GM12878 (cell line): ENCODE results near the gene FBXO21. TPM values are rescaled to one million over a fixed set of nuclear protein-coding genes. Genes with fewer than 3 reads are reported as not detected.
A peak's percentile ranks its signal among the peaks of the same experiment; 100 is the strongest.

Experiments used
- ATAC-seq: fragments of 200-7000 bp; cut with Tn5 transposase; 3 replicates; pipeline ENCODE4 v1.9.1; 2020; ENCODE audit warnings: mild to moderate bottlenecking, moderate library complexity
- BruUV-seq: library from RNA; stranded (reverse); fragments of 400-500 nt; replicated peaks from 2 replicates; lab custom pipeline; 2021; lab: Mats Ljungman, UMichigan
- CTCF ChIA-PET: fragments of 300-600 bp; sonication (Branson Sonifier 250); formaldehyde crosslinking; extraction: SDS; loops from one replicate; lab custom pipeline; 2021; ENCODE audit warnings: inconsistent platforms; lab: Yijun Ruan, JAX
- POLR2A ChIA-PET: fragments of 350-600 bp; formaldehyde crosslinking; extraction: SDS; loops from one replicate; lab custom pipeline; 2021; ENCODE audit warnings: inconsistent platforms; lab: Charles Lee
- RAD21 ChIA-PET: fragments of 300-600 bp; sonication (Branson Sonifier 250); formaldehyde crosslinking; loops from one replicate; lab custom pipeline; 2023; ENCODE audit warnings: antibody characterized with exemption; ENCODE audit not compliant: unreplicated experiment; lab: Charles Lee
- SMC1A ChIA-PET: fragments of 300-600 bp; sonication (Branson Sonifier 250); formaldehyde crosslinking; loops from one replicate; lab custom pipeline; 2023; ENCODE audit not compliant: unreplicated experiment, uncharacterized antibody; lab: Charles Lee
- DNase-seq: peaks from one replicate; pipeline ENCODE4 v3.0.0-alpha.2; 2011; ENCODE audit warnings: low read depth, low spot score
- FAIRE-seq: peaks from 3 replicates; lab custom pipeline; 2011; peaks lifted over from hg19 to GRCh38; lab: Jason Lieb, UNC
- H2AFZ ChIP-seq: 2 replicates; pipeline ENCODE4 v1.6.0; 2011; ENCODE audit warnings: low read depth, low read length, control low read depth; ENCODE audit not compliant: control insufficient read depth
- H3K27ac ChIP-seq: 2 replicates; pipeline ENCODE4 v1.5.1; 2011; ENCODE audit warnings: control low read depth; ENCODE audit not compliant: control insufficient read depth, insufficient read depth
- H3K27me3 ChIP-seq, 2 experiments: replicated peaks in 1 of 2; 2 replicates each; pipeline versions ENCODE4 v1.6.0 to v1.6.1; 2011; ENCODE audit warnings: low read length in 1 of 2; ENCODE audit not compliant: control insufficient read depth in 2 of 2, insufficient read depth in 2 of 2
- H3K36me3 ChIP-seq, 2 experiments: 2 replicates each; pipeline ENCODE4 v1.5.1; 2011; ENCODE audit warnings: low read length in 1 of 2; ENCODE audit not compliant: control insufficient read depth in 2 of 2, insufficient read depth in 2 of 2
- H3K4me1 ChIP-seq: 2 replicates; pipeline ENCODE4 v1.6.1; 2011; ENCODE audit warnings: mild to moderate bottlenecking, low read length, moderate library complexity, mixed read lengths; ENCODE audit not compliant: control insufficient read depth, insufficient read depth
- H3K4me2 ChIP-seq: 2 replicates; pipeline ENCODE4 v1.6.0; 2011; ENCODE audit warnings: control low read depth; ENCODE audit not compliant: control insufficient read depth, insufficient read depth
- H3K4me3 ChIP-seq: fragments of 200-600 bp; sonication (generic); 2 replicates; pipeline ENCODE4 v1.5.1; 2016
- H3K79me2 ChIP-seq: 2 replicates; pipeline ENCODE4 v1.6.0; 2011; ENCODE audit warnings: low read length; ENCODE audit not compliant: control insufficient read depth, insufficient read depth
- H3K9ac ChIP-seq: 2 replicates; pipeline ENCODE4 v1.8.0; 2011; ENCODE audit warnings: low read length, control low read depth, mixed read lengths; ENCODE audit not compliant: control insufficient read depth, insufficient read depth
- H3K9me3 ChIP-seq: replicated peaks from 3 replicates; pipeline ENCODE4 v1.5.1; 2011; ENCODE audit warnings: mild to moderate bottlenecking, low read length; ENCODE audit not compliant: control insufficient read depth, insufficient read depth
- H4K20me1 ChIP-seq: 2 replicates; pipeline ENCODE4 v1.6.0; 2011; ENCODE audit not compliant: control insufficient read depth, insufficient read depth
- BCL11A ChIP-seq: IDR thresholded peaks from 2 replicates; pipeline ENCODE4 v1.6.1; 2011; ENCODE audit warnings: low read depth, low read length
- CREB1 ChIP-seq: IDR thresholded peaks from 2 replicates; pipeline ENCODE4 v1.6.1; 2012; ENCODE audit warnings: low read depth, mild to moderate bottlenecking, inconsistent platforms
- MEF2B ChIP-seq: fragments of 450-650 bp; IDR thresholded peaks from 2 replicates; pipeline ENCODE4 v1.6.1; 2018; ENCODE audit warnings: mild to moderate bottlenecking, moderate library complexity; ENCODE audit not compliant: partially characterized antibody, poor library complexity, severe bottlenecking
- POLR2A ChIP-seq: IDR thresholded peaks from 2 replicates; pipeline ENCODE4 v1.6.1; 2011; ENCODE audit warnings: low read depth, mild to moderate bottlenecking, low read length
- RAD21 ChIP-seq: IDR thresholded peaks from 2 replicates; pipeline ENCODE4 v1.6.1; 2011; ENCODE audit warnings: mild to moderate bottlenecking, low read depth, low read length, moderate library complexity; ENCODE audit not compliant: insufficient read depth
- TCF12 ChIP-seq: IDR thresholded peaks from 2 replicates; pipeline ENCODE4 v1.6.1; 2011; ENCODE audit warnings: low read depth, mild to moderate bottlenecking, low read length
- ZSCAN29 ChIP-seq: fragments of 450-650 bp; IDR thresholded peaks from 2 replicates; pipeline ENCODE4 v1.6.1; 2017; ENCODE audit warnings: mild to moderate bottlenecking, moderate library complexity
- WGBS: methylation state at CpG from one replicate; pipeline ENCODE4 v1.1.6; 2016; ENCODE audit warnings: low lambda C conversion rate; ENCODE audit not compliant: insufficient replicate concordance, insufficient coverage; ENCODE audit errors: missing lambda C conversion rate; 5-methylcytosine and 5-hydroxymethylcytosine counted together
- in situ Hi-C: fragments of 300-500 bp; cut with MboI; formaldehyde crosslinking; loops from 9 replicates; pipeline ENCODE4 v1.14.3; 2018; ENCODE audit warnings: mixed read lengths
- intact Hi-C: fragments of 100-400 bp; cut with micrococcal nuclease; formaldehyde crosslinking; loops from one replicate; pipeline ENCODE4 v1.14.2; 2022; ENCODE audit not compliant: unreplicated experiment
- polyA plus RNA-seq, 11 experiments: library from polyadenylated mRNA; depleted of rRNA in 4 of 11; unstranded in 6 of 11; stranded (reverse) in 5 of 11; fragments of >200 nt; fragmentation: Nextera tagmentation in 4 of 11; fragmentation: Illumina TruSeq in 1 of 11; extraction: Ambion mirVana in 4 of 11; extraction: Trizol in 1 of 11; gene quantifications; 1 replicate in 1 of 11; 2 replicates in 10 of 11; pipeline versions ENCODE4 v1.2.1 to v1.2.3, GENCODE V29; 2011 to 2016; ENCODE audit warnings: inconsistent platforms in 2 of 11, missing spikeins in 2 of 11, low read depth in 1 of 11
- total RNA-seq, 4 experiments: library from RNA; depleted of rRNA in 3 of 4; stranded (reverse); fragments of >200 nt in 3 of 4; fragmentation: Illumina TruSeq in 1 of 4; extraction: Trizol in 1 of 4; gene quantifications; 2 replicates each; pipeline versions ENCODE4 v1.2.1 to v1.2.3, GENCODE V29; 2013 to 2021
- TF ChIP-seq, protein P1 (sequence below), 3 experiments: IDR thresholded peaks in 2 of 3; conservative IDR thresholded peaks in 1 of 3; 2 replicates each; pipeline ENCODE4 v1.5.1; 2011; ENCODE audit warnings: low read depth in 3 of 3, low read length in 3 of 3, mild to moderate bottlenecking in 3 of 3, control low read depth in 2 of 3, moderate library complexity in 2 of 3, inconsistent platforms in 1 of 3, mixed read lengths in 1 of 3; ENCODE audit not compliant: control insufficient read depth in 2 of 3, insufficient read depth in 1 of 3; ENCODE audit errors: extremely low read depth in 1 of 3

FBXO21 gene
- total and polyA plus RNA-seq, 10 of the 15 experiments (the other 5 are each of a cell fraction or from before 2014, with no cell fraction given) = 5.5 to 32.6 (median 18.9) TPM

DNA sequence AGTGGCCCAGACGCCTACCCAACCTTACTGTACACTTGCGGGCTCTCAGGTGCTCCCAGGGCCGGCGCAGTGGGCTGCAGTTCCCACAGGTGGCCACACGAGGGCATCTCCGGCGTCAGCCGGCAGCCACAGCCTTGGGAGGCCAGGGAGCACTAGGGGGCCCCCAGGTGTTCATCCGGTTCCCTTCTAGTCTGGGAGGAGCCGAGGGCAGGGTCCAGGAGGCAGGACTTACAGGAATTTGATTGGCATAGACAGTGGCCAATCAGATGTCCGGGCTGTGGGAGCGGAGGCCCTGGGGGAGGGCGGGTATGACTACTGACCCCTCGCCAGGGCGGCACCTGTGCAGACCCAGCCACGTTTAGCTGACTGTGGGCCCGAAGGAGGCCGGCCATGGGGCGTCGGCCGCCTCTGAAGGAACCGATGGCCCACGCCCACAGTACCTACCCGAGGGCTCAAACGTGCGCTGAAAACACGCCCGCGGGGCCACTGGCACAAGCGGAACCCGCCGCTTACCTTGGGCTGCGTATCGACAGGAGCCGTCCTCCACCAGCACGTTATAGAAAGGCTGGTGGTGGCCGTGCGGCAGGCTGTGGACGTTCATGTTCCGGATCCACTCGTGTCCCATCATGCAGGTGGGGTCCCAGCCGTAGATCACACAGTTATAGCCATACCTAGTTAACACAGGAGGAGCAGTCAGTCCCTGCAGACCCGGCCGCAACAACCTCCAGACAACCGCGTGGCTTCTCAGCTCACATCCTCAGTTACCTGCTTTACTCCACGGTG, 34.8 kb downstream of the FBXO21 start (continued):
- TF ChIP-seq, protein P1, sequence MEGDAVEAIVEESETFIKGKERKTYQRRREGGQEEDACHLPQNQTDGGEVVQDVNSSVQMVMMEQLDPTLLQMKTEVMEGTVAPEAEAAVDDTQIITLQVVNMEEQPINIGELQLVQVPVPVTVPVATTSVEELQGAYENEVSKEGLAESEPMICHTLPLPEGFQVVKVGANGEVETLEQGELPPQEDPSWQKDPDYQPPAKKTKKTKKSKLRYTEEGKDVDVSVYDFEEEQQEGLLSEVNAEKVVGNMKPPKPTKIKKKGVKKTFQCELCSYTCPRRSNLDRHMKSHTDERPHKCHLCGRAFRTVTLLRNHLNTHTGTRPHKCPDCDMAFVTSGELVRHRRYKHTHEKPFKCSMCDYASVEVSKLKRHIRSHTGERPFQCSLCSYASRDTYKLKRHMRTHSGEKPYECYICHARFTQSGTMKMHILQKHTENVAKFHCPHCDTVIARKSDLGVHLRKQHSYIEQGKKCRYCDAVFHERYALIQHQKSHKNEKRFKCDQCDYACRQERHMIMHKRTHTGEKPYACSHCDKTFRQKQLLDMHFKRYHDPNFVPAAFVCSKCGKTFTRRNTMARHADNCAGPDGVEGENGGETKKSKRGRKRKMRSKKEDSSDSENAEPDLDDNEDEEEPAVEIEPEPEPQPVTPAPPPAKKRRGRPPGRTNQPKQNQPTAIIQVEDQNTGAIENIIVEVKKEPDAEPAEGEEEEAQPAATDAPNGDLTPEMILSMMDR (IDR thresholded peaks at IDR 0.05 in 2 of 3, conservative IDR thresholded peaks at IDR 0.05 in 1 of 3; ENCODE audit: control insufficient read depth in 2 of 3, extremely low read depth in 1 of 3, insufficient read depth in 1 of 3, low read depth in 3 of 3, low read length in 3 of 3) = peak; percentile 59 to 98 (median 85)
- TF ChIP-seq BCL11A = no peak
- TF ChIP-seq TCF12 = 0 out of 2 replicates have a peak, but pooled peaks have one; percentile 28
- 0 out of 2 replicates have a peak, but pooled peaks have one; percentile 15 for TF ChIP-seq CREB1
- peak; percentile 35 for TF ChIP-seq RAD21

DNA sequence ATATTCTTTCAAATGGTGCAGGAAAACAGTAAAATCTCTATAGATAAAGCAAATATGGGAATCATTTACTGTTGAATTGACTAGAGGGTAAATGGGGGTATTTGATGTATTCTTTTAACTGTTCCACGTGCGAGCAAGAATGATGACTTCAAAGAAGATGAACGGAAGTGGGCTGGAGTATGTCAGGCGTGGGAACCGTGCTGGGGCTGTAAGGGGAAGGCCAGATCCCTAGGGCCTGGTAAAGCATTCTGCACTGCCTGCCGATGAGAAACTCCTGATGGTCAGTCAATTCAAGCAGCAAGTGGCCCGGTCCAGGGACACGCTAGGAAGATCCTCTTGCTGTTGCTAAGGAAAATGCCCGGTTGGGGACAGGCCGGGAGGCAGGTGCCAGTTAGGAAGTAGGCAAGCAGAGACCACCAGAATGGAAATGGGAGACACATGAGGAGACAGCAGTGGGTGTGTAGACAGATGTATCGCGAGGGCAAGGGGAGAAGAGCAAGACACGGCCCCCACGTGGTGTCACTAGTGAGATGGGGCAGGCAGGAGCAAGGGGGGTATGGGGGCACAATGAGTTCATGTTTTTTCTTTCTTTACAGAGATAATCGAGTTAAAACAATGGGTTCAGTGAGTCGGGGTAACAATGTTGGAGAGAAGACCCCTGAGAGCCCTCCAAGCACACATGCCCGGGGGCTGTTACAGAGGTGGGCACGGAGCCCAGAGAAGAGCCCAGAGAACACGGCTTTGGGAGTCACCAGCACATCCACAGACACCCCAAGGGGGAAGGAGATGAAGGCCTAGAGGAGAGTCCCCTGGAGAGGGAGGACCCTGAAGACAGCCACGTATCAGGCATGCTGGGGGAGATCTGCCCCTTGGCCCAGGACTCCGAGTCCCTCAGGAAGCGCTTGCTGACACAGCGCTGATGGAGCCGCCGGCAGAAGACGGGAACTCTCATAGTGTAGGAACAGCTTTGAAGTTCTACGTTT, 37.2 kb downstream of the FBXO21 start:
- no peaks in the 10 kb centered on the region for H3K9me3 ChIP-seq
- H3K4me1 ChIP-seq = no peaks in the 10 kb centered on the region; the same call in 1 of the 2 replicates
- intact Hi-C loops = no loop called here
- ChIA-PET CTCF (interaction anchor here (0.9 kb wide), 1 partner anchor 12 kb away, joined by 3 read pairs; no protein-coding TSS in a partner anchor), SMC1A (interaction anchor here (1.1 kb wide), 1 partner anchor 32 kb away, joined by 3 read pairs; no protein-coding TSS in a partner anchor)
- no peak overlapping the region for H2AFZ ChIP-seq
- H4K20me1 ChIP-seq = no peaks in the 10 kb centered on the region
- DNase-seq (no peak), FAIRE-seq (no peak)
- H3K27ac ChIP-seq = no peak overlapping the region
- H3K36me3 ChIP-seq = peaks cover 10 to 34% of the 10 kb centered on the region in 2 experiments
- H3K79me2 ChIP-seq = no peaks in the 10 kb centered on the region
- no peak overlapping the region for H3K9ac ChIP-seq
- TF ChIP-seq POLR2A (peak; percentile 20; the same call in 1 of the 2 replicates), ZSCAN29 (no peak), MEF2B (peak; percentile 29)
- TF ChIP-seq, all 136 proteins: peak for 2
- POLR2A ChIA-PET = no interaction called here
- no TSS peak for BruUV-seq
- RAD21 ChIA-PET = no interaction called here
- Histone ChIP-seq H3K27me3 (no peaks in the 10 kb centered on the region), H3K4me3 (no peak overlapping the region), H3K4me2 (no peak overlapping the region)
- ATAC-seq = no peak
- in situ Hi-C loops = no loop called here
- 57% methylated on average over 27 of the region's 27 CpGs for WGBS
